ENCODE measurements around the gene NR2F2. TPM values are rescaled to one million over a fixed set of nuclear protein-coding genes. Genes with fewer than 3 reads are reported as not detected.

NR2F2 gene
- total RNA-seq, 6 donors from 2014 or later, result 10.8 to 64.7 (median 30.1) TPM

DNA sequence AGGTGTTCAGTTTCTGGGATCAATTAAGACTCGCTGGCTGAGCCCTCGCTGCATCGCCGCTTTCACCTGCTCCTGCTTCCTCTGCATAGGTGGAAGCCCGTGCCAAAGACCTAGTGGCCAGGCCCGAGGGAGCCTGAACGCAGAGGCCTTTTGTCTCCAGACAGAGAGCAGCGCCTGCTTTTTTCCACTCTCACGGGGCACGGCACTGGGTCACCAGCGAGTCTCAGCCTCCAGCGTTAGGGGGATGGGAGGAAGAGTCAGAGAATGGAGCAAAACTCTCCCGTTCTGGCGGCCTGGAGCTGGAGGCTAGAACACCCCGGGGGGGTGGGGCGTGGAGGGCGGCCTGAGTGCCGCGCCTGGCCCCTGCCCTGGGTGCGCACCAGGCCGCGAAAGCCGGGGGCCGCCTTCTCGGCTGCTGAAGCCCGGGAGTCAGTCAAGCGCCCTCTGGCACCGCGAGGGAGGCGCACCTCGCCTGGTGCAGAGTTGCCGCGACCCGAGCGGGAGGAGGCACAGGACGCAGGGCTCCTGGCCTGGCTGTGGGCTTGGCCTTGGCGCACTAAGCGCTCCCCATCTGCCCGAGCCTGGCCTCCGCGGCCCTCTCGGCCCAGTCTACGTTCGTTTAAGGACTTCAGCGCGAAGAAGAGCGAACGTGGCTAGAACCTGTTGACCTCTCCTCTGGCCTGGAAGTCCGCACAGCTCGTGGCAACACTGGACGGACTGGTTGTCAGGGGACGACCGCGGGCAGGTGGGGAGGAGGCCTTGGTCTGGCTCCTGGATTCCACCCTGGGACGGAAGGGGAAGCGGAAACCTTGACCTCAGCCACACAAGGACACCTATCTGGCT is 21.5 kb downstream of the NR2F2 start:
- no peaks in the 10 kb centered on the region for H3K9me3 ChIP-seq
- H3K36me3 ChIP-seq, result no peaks in the 10 kb centered on the region
- TF ChIP-seq CTCF (IDR thresholded peaks at IDR 0.05) (no peak), POLR2A (IDR thresholded peaks at IDR 0.05) (no peak), POLR2AphosphoS5 (IDR thresholded peaks at IDR 0.05) (no peak), EP300 (IDR thresholded peaks at IDR 0.05) (no peak)
- H3K4me1 ChIP-seq, result peaks cover 4 to 19% (median 13%) of the 10 kb centered on the region in 4 donors
- peak overlapping the region; percentile 28 to 85 (median 71) for H3K27ac ChIP-seq
- no peak overlapping the region for H3K4me3 ChIP-seq
- DNase-seq (peak in 1 of 2 donors; percentile 81), ATAC-seq (ENCODE audit: low FRiP score in 2 of 2) (no peak)
- WGBS, 2 donors, result 60 to 62% methylated on average over 19 to 50 of the region's 56 CpGs
- peaks cover 0 to 10% (median 3%) of the 10 kb centered on the region in 4 donors for H3K27me3 ChIP-seq

DNA sequence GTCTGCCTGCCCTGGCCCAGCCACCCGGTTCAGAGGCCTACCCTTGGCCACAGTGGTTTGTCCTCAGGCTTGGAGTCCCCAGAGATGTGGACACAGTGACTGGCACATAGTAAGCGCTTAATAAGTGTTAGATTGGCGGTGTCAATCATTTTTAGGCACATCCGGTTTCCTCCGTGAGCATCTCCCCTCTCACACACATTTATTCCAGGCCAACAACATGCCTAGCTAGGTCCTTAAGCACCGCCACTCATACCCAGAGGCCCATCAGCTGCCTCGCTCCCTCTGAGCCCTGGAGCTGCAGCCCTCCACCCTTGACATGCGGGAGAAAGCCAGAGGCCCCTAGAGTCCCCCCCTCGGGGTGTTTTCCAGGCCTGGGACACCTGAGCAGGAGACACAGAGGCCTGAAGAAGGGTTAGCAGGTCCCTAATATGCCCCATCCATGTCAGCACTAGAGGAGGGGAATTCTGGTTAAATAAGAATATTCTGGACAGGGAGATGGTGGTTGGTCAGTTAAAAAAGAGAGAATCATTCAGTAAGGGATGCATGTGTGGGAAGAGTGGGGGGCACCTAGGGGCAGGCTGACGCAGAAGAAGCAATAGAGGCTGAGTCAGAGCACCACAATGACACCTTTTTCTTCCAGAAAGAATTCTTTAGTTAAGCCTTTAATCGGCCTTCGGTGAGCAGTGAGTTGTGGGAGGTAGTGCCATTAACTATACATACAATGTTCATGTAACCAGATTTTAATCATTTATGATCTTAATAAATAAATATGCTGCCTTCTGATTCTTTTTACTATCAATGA is 22.3 kb downstream of the NR2F2 start:
- peaks cover 4 to 24% (median 20%) of the 10 kb centered on the region in 4 donors for H3K4me1 ChIP-seq
- peak overlapping the region; percentile 28 to 86 (median 86) for H3K27ac ChIP-seq
- no peak for ATAC-seq (ENCODE audit: low FRiP score in 2 of 2)
- peaks cover 0 to 10% (median 3%) of the 10 kb centered on the region in 4 donors for H3K27me3 ChIP-seq
- TF ChIP-seq POLR2AphosphoS5 (IDR thresholded peaks at IDR 0.05) (no peak), CTCF (IDR thresholded peaks at IDR 0.05) (no peak), EP300 (IDR thresholded peaks at IDR 0.05) (no peak), POLR2A (IDR thresholded peaks at IDR 0.05) (no peak)
- H3K4me3 ChIP-seq, result no peak overlapping the region
- no peaks in the 10 kb centered on the region for H3K9me3 ChIP-seq
- H3K36me3 ChIP-seq, result no peaks in the 10 kb centered on the region
- no peak for DNase-seq
- WGBS, 2 donors, result 51 to 82% methylated on average over 9 to 12 of the region's 12 CpGs

DNA sequence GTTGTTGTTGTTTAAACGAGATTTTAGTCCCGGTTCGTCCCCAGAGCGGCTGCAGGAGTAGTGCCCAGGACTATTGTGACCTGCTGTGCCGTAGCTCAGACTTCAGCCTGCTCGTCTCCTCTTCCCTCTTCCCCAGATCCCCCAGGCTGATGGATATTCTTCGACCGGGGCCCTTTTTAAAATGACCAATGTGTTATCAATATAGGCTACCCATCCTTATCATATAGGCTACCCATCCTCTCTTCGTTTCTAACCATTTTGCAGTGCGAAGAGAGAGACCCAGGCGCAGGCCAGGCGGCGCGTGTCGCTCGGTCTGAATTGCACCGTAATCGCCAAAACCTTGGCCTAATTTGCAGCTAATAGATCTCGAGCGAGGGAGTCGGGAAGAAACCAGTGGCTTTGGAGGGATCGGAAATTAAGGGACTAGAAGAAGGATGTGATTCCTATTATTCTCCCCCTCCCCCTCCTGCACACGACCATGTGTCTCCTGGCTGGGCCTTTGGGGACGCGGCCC is 23.0 kb downstream of the NR2F2 start:
- peak in 1 of 2 donors; percentile 75 for DNase-seq
- TF ChIP-seq CTCF (IDR thresholded peaks at IDR 0.05) (no peak), POLR2AphosphoS5 (IDR thresholded peaks at IDR 0.05) (no peak), POLR2A (IDR thresholded peaks at IDR 0.05) (no peak), EP300 (IDR thresholded peaks at IDR 0.05) (no peak)
- H3K36me3 ChIP-seq, result no peaks in the 10 kb centered on the region
- H3K4me1 ChIP-seq, result peaks cover 4 to 29% (median 23%) of the 10 kb centered on the region in 4 donors
- WGBS, 2 donors, result 54 to 67% methylated on average over 22 to 25 of the region's 25 CpGs
- H3K27ac ChIP-seq, result peak overlapping the region; percentile 73 to 86 (median 86)
- H3K27me3 ChIP-seq, result peaks cover 0 to 10% (median 3%) of the 10 kb centered on the region in 4 donors
- H3K9me3 ChIP-seq, result no peaks in the 10 kb centered on the region
- H3K4me3 ChIP-seq, result peak overlapping the region in 3 of 4 donors; percentile 37 to 57 (median 54)
- no peak for ATAC-seq (ENCODE audit: low FRiP score in 2 of 2)

GRCh38 chr15:96353930-96354730 is 23.6 kb downstream of the NR2F2 start:
- DNase-seq (peak in 1 of 2 donors; percentile 89), ATAC-seq (ENCODE audit: low FRiP score in 2 of 2) (peak; percentile 34 to 72)
- peak overlapping the region; percentile 31 to 57 (median 46) for H3K4me3 ChIP-seq
- WGBS, 2 donors, result 5 to 17% methylated on average over 23 to 30 of the region's 67 CpGs
- TF ChIP-seq POLR2A (IDR thresholded peaks at IDR 0.05) (no peak), CTCF (IDR thresholded peaks at IDR 0.05) (peak; percentile 21 to 48 (median 34)), POLR2AphosphoS5 (IDR thresholded peaks at IDR 0.05) (no peak), EP300 (IDR thresholded peaks at IDR 0.05) (no peak)
- H3K27me3 ChIP-seq, result peaks cover 0 to 11% (median 3%) of the 10 kb centered on the region in 4 donors
- peaks cover 8 to 32% (median 23%) of the 10 kb centered on the region in 4 donors for H3K4me1 ChIP-seq
- H3K9me3 ChIP-seq, result no peaks in the 10 kb centered on the region
- no peaks in the 10 kb centered on the region for H3K36me3 ChIP-seq
- H3K27ac ChIP-seq, result peak overlapping the region; percentile 73 to 86 (median 86)
